ENCODE data around the gene PPIE.

GRCh38 chr1:39753132-39754025, 14.7 kb downstream of the PPIE start:
- TF ChIP-seq ZFX (IDR thresholded peaks at IDR 0.05) = no peak
- TF ChIP-seq, protein P1, sequence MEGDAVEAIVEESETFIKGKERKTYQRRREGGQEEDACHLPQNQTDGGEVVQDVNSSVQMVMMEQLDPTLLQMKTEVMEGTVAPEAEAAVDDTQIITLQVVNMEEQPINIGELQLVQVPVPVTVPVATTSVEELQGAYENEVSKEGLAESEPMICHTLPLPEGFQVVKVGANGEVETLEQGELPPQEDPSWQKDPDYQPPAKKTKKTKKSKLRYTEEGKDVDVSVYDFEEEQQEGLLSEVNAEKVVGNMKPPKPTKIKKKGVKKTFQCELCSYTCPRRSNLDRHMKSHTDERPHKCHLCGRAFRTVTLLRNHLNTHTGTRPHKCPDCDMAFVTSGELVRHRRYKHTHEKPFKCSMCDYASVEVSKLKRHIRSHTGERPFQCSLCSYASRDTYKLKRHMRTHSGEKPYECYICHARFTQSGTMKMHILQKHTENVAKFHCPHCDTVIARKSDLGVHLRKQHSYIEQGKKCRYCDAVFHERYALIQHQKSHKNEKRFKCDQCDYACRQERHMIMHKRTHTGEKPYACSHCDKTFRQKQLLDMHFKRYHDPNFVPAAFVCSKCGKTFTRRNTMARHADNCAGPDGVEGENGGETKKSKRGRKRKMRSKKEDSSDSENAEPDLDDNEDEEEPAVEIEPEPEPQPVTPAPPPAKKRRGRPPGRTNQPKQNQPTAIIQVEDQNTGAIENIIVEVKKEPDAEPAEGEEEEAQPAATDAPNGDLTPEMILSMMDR (conservative IDR thresholded peaks at IDR 0.05) = no peak

All from C4-2B (cell line).